ENCODE data around the gene LRR1.
"Not testable (repeated sequence)": the region's sequence is repeated elsewhere in the genome, so short reads cannot be mapped to it uniquely, and the experiment has no call there.

The LRR1 gene

DNA sequence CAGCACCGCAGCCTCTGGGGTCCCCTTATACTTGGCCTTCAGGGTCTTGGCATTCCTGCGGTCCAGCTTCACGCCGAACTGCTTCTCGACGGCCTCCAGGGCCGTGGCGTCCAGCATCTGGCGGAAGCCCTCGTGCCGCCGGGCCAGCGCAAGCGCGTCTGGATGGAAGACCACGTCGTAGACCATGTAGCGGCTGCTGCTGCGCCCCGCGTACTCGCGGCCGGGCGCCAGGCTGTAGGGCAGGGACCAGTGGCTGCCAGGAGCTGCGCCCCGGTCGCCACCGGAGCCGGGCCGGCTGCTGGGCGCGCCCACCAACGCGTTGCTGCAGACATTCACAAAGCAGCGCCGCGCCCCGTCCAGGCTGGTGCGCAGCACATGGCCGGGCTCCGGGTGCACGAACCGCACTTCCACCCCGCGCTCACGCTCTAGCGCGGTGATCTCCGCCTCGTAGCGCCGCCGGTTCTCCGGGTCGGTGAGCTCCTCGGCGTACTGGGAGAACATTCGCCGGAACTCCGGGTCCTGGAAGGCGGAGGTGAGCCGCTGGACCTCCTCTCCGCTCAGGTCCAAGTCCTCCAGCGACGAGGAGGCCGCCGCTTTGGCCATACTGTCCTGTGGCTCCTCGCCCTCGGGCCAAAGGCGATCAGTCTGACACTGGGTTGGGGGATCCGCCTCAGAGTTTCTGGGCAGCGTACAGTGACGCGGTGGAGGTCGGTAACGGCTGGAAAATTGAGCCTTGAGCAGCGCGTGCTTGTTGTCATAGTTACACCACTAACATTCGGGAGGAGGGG is 36.0 kb downstream of the LRR1 start, which contains the start of gene DNAAF2:
TSS of gene DNAAF2 (minus strand) at position 698 of the 788 bp plus-strand sequence. CDS start at position 603, 95 bp downstream.
- FAIRE-seq: no peak

DNA sequence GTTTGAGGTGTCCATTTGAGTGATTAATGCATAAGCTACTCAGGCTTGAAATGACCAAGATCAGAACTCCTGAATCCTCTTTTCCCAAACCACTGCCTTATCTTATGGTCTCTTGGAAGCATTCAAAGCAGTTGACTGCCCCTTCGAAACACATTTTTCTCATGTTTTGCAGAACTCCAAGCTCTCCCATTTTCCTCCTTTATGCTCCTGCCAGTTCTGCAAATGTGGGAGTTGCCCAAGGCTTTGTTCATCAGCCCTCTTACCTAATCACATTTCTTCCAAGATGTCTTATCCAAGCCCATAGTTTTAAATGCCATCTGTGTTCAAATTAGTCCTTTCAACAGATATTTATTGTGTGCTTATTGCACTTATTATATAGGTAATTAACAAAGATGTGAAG is 38.1 kb downstream of the LRR1 start:
- FAIRE-seq: no peak

DNA sequence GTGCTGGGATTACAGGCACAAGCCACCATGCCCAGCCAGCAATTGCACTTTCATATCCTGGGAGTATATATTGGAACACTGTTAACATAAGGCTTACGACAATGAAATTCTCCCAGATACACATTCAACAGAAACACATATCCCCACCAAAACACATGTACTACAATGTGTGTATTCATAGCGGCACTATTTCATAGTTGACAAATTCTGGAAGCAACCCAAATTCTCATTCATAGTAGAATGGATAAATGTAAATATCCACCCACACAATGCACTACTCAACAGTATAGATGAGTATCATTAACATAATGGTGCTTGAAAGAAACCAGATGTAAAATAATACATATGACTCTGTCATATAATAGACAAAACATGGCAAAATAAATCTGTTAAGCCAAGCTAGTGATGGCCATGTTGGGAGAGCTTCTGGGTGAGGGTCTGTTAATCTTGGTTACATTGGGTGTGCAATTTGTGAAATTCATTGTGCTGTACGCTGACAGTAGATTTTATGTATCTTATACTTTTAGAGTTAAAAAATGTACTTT is 38.9 kb downstream of the LRR1 start:
- FAIRE-seq: no peak

DNA sequence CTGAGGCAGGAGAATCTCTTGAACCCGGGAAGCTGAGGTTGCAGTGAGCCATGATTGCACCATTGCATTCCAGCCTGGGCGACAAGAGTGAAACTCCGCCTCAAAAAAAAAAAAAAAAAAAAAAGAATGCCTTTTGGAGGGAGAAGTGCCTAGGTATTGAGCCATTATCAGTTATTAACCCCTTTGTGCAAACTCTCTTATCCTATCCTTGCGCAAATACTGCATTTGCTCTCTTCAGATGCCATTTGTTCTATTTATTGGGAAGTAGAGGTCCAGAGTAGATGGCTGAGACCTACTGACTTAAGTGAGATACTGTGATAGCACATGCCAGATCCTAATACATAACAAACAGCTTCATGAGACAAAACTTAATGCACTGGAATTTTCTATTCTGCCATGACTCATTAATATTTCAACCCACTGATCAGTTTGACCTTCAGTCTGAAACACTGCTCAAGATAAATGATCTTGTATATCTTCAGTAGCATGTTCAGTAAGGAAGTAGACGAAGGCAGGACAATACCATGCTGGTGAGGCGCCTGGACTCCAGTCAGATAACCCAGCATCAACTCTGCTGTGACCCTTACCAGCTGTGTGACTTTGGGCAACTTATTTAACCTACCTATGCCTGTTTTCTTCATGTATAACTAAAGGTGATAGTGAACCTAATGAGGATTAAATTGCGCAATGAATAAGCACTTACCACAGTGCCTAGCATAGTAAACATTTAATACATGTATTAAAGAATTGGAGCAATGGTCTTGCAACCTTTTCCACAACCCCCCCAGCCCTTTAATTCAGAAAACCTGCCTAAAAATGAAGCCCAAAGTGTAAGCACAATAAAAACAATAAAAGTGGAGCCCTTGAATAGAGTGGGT is 42.0 kb downstream of the LRR1 start:
- no peak for FAIRE-seq

DNA sequence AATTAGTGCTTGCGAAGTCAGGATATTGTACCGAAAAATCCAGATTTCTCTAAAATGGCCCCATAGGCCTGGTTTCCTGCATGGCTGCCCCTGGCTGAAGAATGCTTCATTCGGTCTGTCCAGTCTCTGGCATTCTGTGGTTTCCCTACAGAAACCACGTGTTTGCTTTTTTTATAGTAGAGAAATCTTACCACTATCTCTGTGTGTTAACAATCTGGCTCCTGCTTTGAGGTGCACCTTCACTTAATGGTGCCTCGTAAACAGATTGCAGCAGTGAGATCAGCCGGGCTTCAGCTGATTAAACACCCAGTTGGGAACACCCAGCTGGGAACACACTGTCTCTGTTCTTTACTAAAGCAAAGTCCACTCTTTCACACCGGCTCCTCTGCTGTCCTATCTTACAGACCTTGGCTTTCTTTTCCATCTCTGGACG is 43.0 kb downstream of the LRR1 start:
- FAIRE-seq: no peak

DNA sequence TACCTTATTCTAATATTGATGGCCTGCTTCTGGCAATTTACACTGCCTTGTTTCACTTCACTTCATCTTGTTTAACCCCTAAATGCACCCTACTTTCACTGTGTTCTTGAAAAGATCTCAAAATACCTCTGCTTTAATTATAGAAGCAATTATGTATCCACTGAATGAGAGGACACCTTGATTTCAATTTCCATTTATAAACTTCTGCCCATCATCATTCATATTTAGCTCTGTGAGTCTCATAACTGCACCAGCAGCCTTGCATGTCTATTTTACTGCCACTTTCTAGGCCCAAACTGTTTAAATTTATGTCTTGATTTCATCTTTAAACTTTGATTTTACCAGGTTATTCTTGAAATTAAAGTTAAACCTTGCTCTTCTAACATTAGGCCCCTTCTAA is 43.4 kb downstream of the LRR1 start:
- no peak for FAIRE-seq

DNA sequence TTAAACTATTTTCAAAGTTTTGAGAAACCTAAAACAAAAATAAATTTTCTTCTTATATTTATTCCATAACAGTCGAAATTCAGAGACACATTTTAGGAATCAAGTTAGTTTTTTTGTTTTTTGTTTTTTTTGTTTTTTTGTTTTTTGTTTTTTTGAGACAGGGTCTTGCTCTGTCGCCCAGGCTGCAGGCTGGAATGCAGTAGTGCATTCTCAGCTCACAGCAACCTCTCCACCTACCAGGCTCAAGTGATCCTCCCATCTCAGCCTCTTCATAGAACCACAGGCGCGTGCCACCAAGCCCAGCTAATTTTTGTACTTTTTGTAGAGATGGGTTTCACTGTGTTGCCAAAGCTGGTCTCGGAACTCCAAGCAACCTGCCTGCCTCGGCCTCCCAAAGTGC is 54.8 kb downstream of the LRR1 start:
- FAIRE-seq: peak; percentile 76

DNA sequence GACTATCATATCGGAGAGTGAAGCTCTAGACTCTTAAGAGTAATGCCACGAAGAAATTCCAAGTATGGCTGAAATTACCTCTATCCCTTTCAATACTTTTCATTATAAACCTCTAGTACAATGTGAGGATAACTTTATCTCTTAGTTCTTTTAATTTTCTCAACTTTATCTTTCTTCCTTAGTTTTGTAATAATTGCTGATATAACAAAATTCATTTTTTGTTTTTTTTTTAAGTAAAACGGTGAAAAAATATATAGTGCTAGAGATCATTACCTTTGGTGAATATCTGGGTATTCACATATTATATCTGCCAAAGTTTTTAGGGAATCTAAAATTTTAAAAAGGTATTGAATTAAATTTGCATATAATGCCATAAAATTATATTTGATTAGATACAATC is 55.8 kb downstream of the LRR1 start:
- no peak for FAIRE-seq

DNA sequence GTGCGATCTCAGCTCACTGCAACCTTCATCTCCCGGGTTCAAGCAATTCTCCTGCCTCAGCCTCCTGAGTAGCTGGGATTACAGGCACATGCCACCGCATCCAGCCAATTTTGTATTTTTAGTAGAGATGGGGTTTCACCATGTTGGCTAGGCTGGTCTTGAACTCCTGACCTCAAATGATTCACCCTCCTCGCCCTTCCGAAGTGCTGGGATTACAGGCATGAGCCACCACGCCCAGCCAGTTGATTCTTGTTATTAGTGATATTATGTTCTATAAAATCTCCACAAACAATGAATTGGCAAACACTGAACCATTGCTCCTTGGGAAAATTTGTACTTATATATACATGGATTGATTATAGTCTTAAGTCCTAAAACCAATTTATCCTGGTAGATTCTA is 58.8 kb downstream of the LRR1 start:
- not testable (repeated sequence) for FAIRE-seq

DNA sequence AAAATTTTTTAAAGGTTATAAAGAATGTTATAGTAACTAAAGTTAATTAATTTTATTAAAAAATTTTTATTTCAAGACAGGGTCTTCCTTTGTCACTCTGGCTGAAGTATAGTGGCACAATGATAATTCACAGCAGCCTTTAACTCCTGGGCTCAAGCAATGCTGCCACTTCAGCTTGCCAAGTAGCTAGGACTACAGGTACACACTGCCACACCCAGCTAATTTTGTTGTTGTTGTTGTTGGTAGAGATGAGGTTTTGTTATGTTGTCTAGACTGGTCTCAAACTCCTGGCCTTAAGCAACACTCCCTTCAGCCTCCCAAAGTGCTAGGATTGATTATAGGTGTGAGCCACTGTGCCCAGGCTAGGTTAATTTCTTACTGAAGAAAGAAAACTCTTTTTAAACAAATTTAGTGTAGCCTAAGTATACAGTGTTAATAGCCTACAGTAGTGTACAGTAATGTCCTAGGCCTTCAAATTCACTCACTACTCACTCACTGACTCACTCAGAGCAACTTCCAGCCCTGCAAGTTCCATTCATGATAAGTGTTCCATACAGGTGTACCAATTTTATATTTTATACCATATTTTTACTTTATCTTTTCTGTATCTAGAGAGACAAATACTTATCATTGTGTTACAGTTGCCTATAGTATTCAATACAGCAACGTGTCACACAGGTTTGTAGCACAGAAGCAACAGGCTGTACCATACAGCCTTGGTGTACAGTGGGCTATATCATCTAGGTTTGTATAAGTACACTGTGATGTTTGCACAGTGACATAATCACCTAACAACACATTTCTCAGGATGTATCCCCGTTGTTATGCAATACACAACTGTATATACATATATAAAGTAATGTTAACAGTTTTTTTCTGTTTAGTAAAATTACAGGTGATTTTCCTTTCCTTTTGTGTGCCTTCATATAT is 61.1 kb downstream of the LRR1 start:
- peak; percentile 21 for FAIRE-seq

Measured in G401.6 (cell line).